H4 (cell line): ENCODE measurements around the gene KRTAP13-2. TPM values are rescaled to one million over a fixed set of nuclear protein-coding genes. Genes with fewer than 3 reads are reported as not detected.

Source experiments
- DNase-seq: peaks from one replicate; pipeline ENCODE4 v3.0.0-alpha.2; 2015; ENCODE audit warnings: low spot score
- total RNA-seq: library from RNA; depleted of rRNA; stranded (reverse); fragments of >200 nt; shearing (Covaris generic); gene quantifications from 2 replicates; pipeline ENCODE4 v1.2.3, GENCODE V29; 2014; rRNA removed

The KRTAP13-2 gene
- total RNA-seq, 1 experiment from 2014 or later, result not detected

GRCh38 chr21:30326390-30326789 lies 45.7 kb downstream of the KRTAP13-2 start:
- no peak for DNase-seq

Other genes with a start within 250 kb of the KRTAP13-2 start
- not detected in 2 replicates for gene CLDN17, start 205.5 kb downstream of the KRTAP13-2 start, total RNA-seq
- gene CLDN8, start 156.2 kb downstream of the KRTAP13-2 start, total RNA-seq, result not detected in 2 replicates
- not detected in 2 replicates for gene KRTAP24-1, start 89.3 kb downstream of the KRTAP13-2 start, total RNA-seq
- not detected in 2 replicates for gene KRTAP25-1, start 82.8 kb downstream of the KRTAP13-2 start, total RNA-seq
- not detected in 2 replicates for gene KRTAP26-1, start 52.0 kb downstream of the KRTAP13-2 start, total RNA-seq
- gene KRTAP27-1, start 34.6 kb downstream of the KRTAP13-2 start, total RNA-seq, result not detected in 2 replicates
- not detected in 2 replicates for gene KRTAP23-1, start 23.7 kb downstream of the KRTAP13-2 start, total RNA-seq
- not detected in 2 replicates for gene KRTAP13-1, start 23.8 kb upstream of the KRTAP13-2 start, total RNA-seq
- not detected in 2 replicates for gene KRTAP13-3, start 53.7 kb upstream of the KRTAP13-2 start, total RNA-seq
- not detected in 2 replicates for gene KRTAP13-4, start 57.9 kb upstream of the KRTAP13-2 start, total RNA-seq
- gene KRTAP15-1, start 68.0 kb upstream of the KRTAP13-2 start, total RNA-seq, result not detected in 2 replicates
- not detected in 2 replicates for gene KRTAP19-1, start 108.1 kb upstream of the KRTAP13-2 start, total RNA-seq
- gene KRTAP19-2, start 115.2 kb upstream of the KRTAP13-2 start, total RNA-seq, result not detected in 2 replicates
- not detected in 2 replicates for gene KRTAP19-3, start 119.7 kb upstream of the KRTAP13-2 start, total RNA-seq
- gene KRTAP19-4, start 124.9 kb upstream of the KRTAP13-2 start, total RNA-seq, result not detected in 2 replicates
- not detected in 2 replicates for gene KRTAP19-5, start 129.9 kb upstream of the KRTAP13-2 start, total RNA-seq
- gene KRTAP19-6, start 169.6 kb upstream of the KRTAP13-2 start, total RNA-seq, result not detected in 2 replicates
- not detected in 2 replicates for gene KRTAP19-7, start 189.0 kb upstream of the KRTAP13-2 start, total RNA-seq
- gene KRTAP22-2, start 218.1 kb upstream of the KRTAP13-2 start, total RNA-seq, result not detected in 2 replicates
- gene KRTAP6-3, start 220.2 kb upstream of the KRTAP13-2 start, total RNA-seq, result not detected in 2 replicates
- gene KRTAP6-2, start 226.6 kb upstream of the KRTAP13-2 start, total RNA-seq, result not detected in 2 replicates
- gene KRTAP22-1, start 228.8 kb upstream of the KRTAP13-2 start, total RNA-seq, result not detected in 2 replicates
- gene KRTAP6-1, start 241.7 kb upstream of the KRTAP13-2 start, total RNA-seq, result not detected in 2 replicates
- not detected in 2 replicates for gene KRTAP20-1, start 244.2 kb upstream of the KRTAP13-2 start, total RNA-seq
- not detected in 2 replicates for gene KRTAP20-4, start 248.4 kb upstream of the KRTAP13-2 start, total RNA-seq